Pancreas (tissue), 10 donors: ENCODE data around the gene ATOH7. TPM values are rescaled to one million over a fixed set of nuclear protein-coding genes. Genes with fewer than 3 reads are reported as not detected.

Experiments used
- ATAC-seq, 4 donors: fragments of 200-7000 bp; cut with Tn5 transposase; one replicate each; pipeline versions ENCODE4 v1.8.0 to v1.9.1; 2020; ENCODE audit warnings: mild to moderate bottlenecking in 4 of 4, moderate library complexity in 4 of 4
- DNase-seq, 6 donors: peaks; one replicate each; pipeline ENCODE4 v3.0.0-alpha.2; 2020
- FAIRE-seq: peaks from 2 replicates; lab custom pipeline; 2012; peaks lifted over from hg19 to GRCh38; lab: Jason Lieb, UNC
- H3K27ac ChIP-seq, 4 donors: fragments of 200-600 bp; sonication (generic); 1 replicate in 3 of 4; 2 replicates in 1 of 4; pipeline versions ENCODE4 v1.5.0 to v1.8.0; 2020
- H3K27me3 ChIP-seq, 4 donors: fragments of 200-600 bp; one replicate each; pipeline ENCODE4 v1.8.0; 2021
- H3K36me3 ChIP-seq, 3 donors: fragments of 200-600 bp; sonication (generic) in 1 of 3; one replicate each; pipeline versions ENCODE4 v1.5.0 to v1.8.0; 2020 to 2021
- H3K4me1 ChIP-seq, 3 donors: fragments of 200-600 bp; one replicate each; pipeline ENCODE4 v1.8.0; 2021
- H3K4me3 ChIP-seq, 4 donors: fragments of 200-600 bp; sonication (generic) in 2 of 4; one replicate each; pipeline versions ENCODE4 v1.5.0 to v1.8.0; 2020 to 2021
- H3K9me3 ChIP-seq, 4 donors: fragments of 200-600 bp; one replicate each; pipeline ENCODE4 v1.8.0; 2021
- WGBS, 2 donors: extraction: QIAGEN DNeasy Blood & Tissue Kit; methylation state at CpG; one replicate each; pipeline ENCODE4 v1.1.7; 2013; 5-methylcytosine and 5-hydroxymethylcytosine counted together
- intact Hi-C, 3 donors: fragments of 100-400 bp; cut with DNase I; formaldehyde crosslinking; loops; one replicate each; pipeline versions ENCODE4 v1.11.1 to v1.14.2; 2022
- polyA plus RNA-seq, 2 donors: library from polyadenylated mRNA; stranded (reverse); fragments of 200-250 nt; gene quantifications; one replicate each; pipeline ENCODE4 v1.2.3, GENCODE V29; 2013
- total RNA-seq, 6 donors: library from RNA; stranded (reverse); fragmentation: NEBNext Ultra II Directional in 4 of 6; extraction: Animal tissue kit (Norgen Biotek cat#: 25700) in 4 of 6; gene quantifications; one replicate each; pipeline versions ENCODE4 v1.2.1 to v1.2.4, GENCODE V29; 2021 to 2023
- TF ChIP-seq, protein P1 (sequence below), 4 donors: fragments of 200-600 bp; sonication (generic) in 3 of 4; IDR thresholded peaks; one replicate each; pipeline versions ENCODE4 v1.5.0 to v1.8.0; 2021; ENCODE audit warnings: antibody characterized with exemption in 4 of 4
- donor health status: healthy with polysubstance abuse.
- donor health status: DM: no; HTN: no; CAD: no; lungs with moderate emphysema.
- donor health status: DM: no; HTN: no; CAD: no.
- donor health status: control.
- donor health status: control.
- donor health status: Bipolar disorder and iron deficiency.
- donor health status: DM: yes; HTN: yes; CAD: no.
- donor health status: DM: no; HTN: no; CAD: no.
- donor health status: DM: no; HTN: no; CAD: no.
- donor health status: DM: yes; HTN: yes; CAD: no.

The ATOH7 gene
- total and polyA plus RNA-seq, 8 donors = 0.11 to 0.38 (median 0.19) TPM; not detected in 3

DNA sequence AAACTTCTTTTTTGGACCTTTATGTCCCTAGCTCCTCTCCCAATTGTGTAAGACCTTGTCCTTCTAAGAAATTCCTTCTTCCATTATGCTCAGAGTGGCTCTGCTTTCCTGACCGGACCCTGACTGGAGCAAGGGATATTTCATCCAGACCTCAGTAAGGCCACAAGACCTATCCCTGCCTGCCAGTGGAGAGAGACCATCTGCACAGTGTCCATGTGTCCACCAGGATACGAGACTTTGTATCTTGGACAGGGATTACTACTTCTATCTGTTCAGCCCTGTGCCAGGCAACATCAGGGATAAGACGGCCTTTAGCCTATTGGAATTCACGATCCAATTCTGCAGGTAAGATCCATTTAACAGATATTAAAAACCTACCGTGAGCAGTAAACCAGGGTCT is 7.2 kb upstream of the ATOH7 start:
- no peak for DNase-seq
- no peak for FAIRE-seq
- no peak for ATAC-seq
- Histone ChIP-seq H3K27me3 (no peaks in the 10 kb centered on the region), H3K4me3 (no peak overlapping the region), H3K36me3 (no peaks in the 10 kb centered on the region), H3K27ac (no peak overlapping the region), H3K4me1 (no peaks in the 10 kb centered on the region), H3K9me3 (no peaks in the 10 kb centered on the region)
- TF ChIP-seq, protein P1, sequence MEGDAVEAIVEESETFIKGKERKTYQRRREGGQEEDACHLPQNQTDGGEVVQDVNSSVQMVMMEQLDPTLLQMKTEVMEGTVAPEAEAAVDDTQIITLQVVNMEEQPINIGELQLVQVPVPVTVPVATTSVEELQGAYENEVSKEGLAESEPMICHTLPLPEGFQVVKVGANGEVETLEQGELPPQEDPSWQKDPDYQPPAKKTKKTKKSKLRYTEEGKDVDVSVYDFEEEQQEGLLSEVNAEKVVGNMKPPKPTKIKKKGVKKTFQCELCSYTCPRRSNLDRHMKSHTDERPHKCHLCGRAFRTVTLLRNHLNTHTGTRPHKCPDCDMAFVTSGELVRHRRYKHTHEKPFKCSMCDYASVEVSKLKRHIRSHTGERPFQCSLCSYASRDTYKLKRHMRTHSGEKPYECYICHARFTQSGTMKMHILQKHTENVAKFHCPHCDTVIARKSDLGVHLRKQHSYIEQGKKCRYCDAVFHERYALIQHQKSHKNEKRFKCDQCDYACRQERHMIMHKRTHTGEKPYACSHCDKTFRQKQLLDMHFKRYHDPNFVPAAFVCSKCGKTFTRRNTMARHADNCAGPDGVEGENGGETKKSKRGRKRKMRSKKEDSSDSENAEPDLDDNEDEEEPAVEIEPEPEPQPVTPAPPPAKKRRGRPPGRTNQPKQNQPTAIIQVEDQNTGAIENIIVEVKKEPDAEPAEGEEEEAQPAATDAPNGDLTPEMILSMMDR (IDR thresholded peaks at IDR 0.05) = no peak
- intact Hi-C loops = loop anchor here in 1 of 3 donors (10.0 kb wide), 1 partner anchor 56 kb away; no protein-coding TSS in a partner anchor
- WGBS, 2 donors = 92 to 95% methylated on average over 5 of the region's 5 CpGs

DNA sequence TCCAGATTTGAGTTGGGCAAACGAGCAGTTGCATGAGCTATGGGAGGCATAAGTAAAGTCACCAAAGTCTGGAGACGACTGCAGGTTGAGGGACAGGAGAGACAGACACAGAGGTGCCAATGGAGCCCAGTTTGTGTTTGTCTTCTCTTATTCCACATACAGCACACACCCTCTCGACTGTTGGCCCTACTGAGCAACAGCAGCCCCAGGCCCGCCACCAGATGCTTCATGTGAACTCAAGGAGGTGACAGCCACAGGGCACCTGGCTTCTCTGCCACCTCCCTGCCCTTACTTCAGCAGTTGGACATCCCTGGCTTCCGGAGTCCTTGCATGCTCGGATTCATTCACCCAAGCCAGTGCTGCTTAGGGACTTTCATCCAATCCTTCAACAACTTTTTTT is 6.5 kb upstream of the ATOH7 start:
- Histone ChIP-seq H3K27ac (no peak overlapping the region), H3K4me3 (no peak overlapping the region), H3K27me3 (no peaks in the 10 kb centered on the region), H3K4me1 (no peaks in the 10 kb centered on the region), H3K36me3 (no peaks in the 10 kb centered on the region), H3K9me3 (no peaks in the 10 kb centered on the region)
- intact Hi-C loops = loop anchor here in 1 of 3 donors (10.0 kb wide), 1 partner anchor 56 kb away; no protein-coding TSS in a partner anchor
- TF ChIP-seq, protein P1 (IDR thresholded peaks at IDR 0.05) = no peak
- 82 to 89% methylated on average over 6 of the region's 6 CpGs for WGBS, 2 donors
- FAIRE-seq (no peak), ATAC-seq (no peak), DNase-seq (no peak)

DNA sequence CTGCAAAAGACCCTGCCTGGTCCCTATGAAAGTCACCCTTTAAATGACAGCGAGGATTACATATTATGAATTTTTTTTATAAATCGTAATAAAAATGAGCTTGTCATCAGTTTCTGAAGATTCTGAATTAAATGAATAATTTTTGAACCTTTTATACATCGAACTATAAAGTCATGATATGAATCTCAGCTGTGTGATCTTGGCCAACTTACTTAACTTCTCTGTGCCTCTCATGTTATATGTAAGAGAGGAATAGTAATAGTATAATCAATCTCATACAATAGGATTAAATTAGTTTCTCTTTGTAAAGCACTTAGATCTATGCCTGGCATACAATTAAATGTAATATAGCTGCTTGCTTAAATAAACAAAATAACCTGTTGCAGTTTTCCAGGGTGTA is 5.3 kb upstream of the ATOH7 start:
- ATAC-seq (no peak), FAIRE-seq (no peak)
- intact Hi-C loops = loop anchor here in 1 of 3 donors (10.0 kb wide), 1 partner anchor 58 kb away; no protein-coding TSS in a partner anchor

DNA sequence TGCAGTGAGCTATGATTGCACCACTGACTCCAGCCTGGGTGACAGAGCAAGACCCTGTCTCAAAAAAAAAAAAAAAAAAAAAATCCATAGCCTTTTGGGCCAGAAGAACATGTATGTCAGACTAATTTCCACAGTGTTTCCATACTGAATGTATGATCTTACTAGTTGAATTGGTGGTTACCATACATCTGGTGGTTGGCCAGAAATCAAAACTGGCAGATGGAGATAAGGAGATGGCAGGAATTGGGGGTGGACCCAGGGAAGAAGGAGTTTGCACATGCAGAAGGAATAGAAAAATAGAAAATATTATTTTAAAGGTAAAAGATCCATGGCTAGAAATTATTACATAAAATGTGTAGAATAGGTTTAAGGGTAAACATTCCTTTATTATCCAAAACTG is 3.7 kb upstream of the ATOH7 start:
- no peaks in the 10 kb centered on the region for H3K36me3 ChIP-seq
- TF ChIP-seq, protein P1 (IDR thresholded peaks at IDR 0.05) = no peak
- H3K27me3 ChIP-seq = no peaks in the 10 kb centered on the region
- ATAC-seq = no peak
- peaks cover 0 to 3% (median 0%) of the 10 kb centered on the region in 3 donors for H3K4me1 ChIP-seq
- intact Hi-C loops = loop anchor here in 1 of 3 donors (10.0 kb wide), 1 partner anchor 59 kb away; no protein-coding TSS in a partner anchor
- DNase-seq = no peak
- H3K9me3 ChIP-seq = no peaks in the 10 kb centered on the region
- no peak overlapping the region for H3K4me3 ChIP-seq
- no peak for FAIRE-seq
- H3K27ac ChIP-seq = no peak overlapping the region

More for the DNA sequence above, 5.3 kb upstream of the ATOH7 start:
- Histone ChIP-seq H3K27me3 (no peaks in the 10 kb centered on the region), H3K36me3 (no peaks in the 10 kb centered on the region), H3K9me3 (no peaks in the 10 kb centered on the region), H3K4me3 (no peak overlapping the region), H3K27ac (no peak overlapping the region), H3K4me1 (no peaks in the 10 kb centered on the region)
- 80 to 90% methylated on average over 3 of the region's 3 CpGs for WGBS, 2 donors
- DNase-seq = no peak
- TF ChIP-seq, protein P1 (IDR thresholded peaks at IDR 0.05) = no peak

DNA sequence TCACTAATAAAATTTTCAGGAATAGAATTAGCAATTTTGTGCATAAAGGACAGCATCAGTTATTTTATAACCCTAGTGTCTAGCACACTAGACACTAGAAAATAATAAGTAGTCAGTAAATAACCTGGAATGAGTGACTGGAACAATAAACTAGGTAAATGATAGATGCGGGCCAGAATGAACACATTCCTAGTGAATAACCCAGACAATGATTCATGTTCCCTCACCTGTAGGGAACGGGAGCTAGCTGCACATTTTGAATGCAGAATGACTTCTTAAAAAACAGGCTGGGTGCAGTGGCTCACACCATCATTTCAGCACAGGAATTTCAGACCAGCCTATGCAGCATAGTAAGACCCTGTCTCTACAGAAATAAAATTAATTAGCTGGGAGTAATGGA is 3.2 kb upstream of the ATOH7 start:
- FAIRE-seq (no peak), ATAC-seq (no peak), DNase-seq (no peak)
- Histone ChIP-seq H3K27me3 (no peaks in the 10 kb centered on the region), H3K4me1 (peaks cover 0 to 3% (median 0%) of the 10 kb centered on the region in 3 donors), H3K9me3 (no peaks in the 10 kb centered on the region), H3K27ac (no peak overlapping the region), H3K36me3 (no peaks in the 10 kb centered on the region), H3K4me3 (no peak overlapping the region)
- WGBS, 2 donors = 65 to 88% methylated on average over 2 of the region's 2 CpGs
- intact Hi-C loops = loop anchor here in 1 of 3 donors (10.0 kb wide), 1 partner anchor 60 kb away; no protein-coding TSS in a partner anchor
- TF ChIP-seq, protein P1 (IDR thresholded peaks at IDR 0.05) = no peak
